AG09309 (cell line): ENCODE results near the gene MARK3.
"Not testable (repeated sequence)": the region's sequence is repeated elsewhere in the genome, so short reads cannot be mapped to it uniquely, and the experiment has no call there.

ENCODE experiments used
- DNase-seq: peaks from one replicate; pipeline ENCODE4 v3.0.0-alpha.2; 2010; ENCODE audit warnings: low read depth
- H3K4me3 ChIP-seq: 2 replicates; pipeline ENCODE4 v1.5.1; 2011; ENCODE audit warnings: mild to moderate bottlenecking, low read depth, low read length, moderate library complexity; ENCODE audit not compliant: control insufficient read depth
- TF ChIP-seq, protein P1 (sequence below): IDR thresholded peaks from 2 replicates; pipeline ENCODE4 v1.5.1; 2011; ENCODE audit warnings: mild to moderate bottlenecking, low read depth, low read length, inconsistent platforms; ENCODE audit not compliant: insufficient read depth, control insufficient read depth; ENCODE audit errors: missing control alignments

The MARK3 gene

DNA sequence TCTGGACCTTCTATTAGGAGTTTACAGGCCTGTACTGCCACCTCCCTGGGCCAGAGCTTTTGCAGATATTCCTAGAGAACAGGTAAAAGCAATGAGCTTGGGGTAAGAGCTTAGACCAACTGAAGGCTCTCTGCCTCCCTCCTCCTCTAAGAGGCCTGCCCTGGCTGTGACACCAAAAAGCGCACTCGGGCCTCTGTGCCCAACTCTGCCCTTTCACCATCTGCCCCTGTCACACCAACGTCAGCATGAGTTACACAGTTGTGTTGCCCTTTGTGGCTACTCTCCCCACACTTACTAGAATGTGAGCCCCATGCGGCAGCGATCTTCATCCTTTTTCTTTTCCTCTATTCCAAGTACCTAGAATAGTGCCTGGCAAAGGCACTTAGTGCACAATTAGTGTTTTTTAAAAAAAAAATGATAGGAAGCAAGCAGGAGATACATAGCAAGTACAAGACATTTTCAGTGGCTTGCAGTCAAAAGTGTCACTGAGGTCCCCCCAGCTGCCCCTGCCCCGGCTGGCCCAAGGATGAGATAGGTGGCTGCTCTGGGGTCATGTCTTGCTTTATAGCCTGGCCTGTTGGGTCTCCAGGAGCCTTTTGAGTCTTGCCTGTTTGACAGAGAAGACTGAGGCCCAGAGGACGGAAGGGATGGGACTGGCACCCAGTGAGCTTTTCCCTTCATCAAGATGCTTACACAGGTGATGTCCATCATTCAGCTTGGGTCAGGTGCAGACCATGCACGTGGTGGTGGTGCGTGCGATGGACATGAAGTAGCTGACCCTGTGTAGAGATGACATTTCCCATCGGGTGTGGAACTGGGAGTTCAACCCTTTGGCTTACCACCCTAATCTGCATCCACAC lies 124.9 kb downstream of the MARK3 start:
- DNase-seq, result no peak
- H3K4me3 ChIP-seq, result no peak overlapping the region
- TF ChIP-seq, protein P1, sequence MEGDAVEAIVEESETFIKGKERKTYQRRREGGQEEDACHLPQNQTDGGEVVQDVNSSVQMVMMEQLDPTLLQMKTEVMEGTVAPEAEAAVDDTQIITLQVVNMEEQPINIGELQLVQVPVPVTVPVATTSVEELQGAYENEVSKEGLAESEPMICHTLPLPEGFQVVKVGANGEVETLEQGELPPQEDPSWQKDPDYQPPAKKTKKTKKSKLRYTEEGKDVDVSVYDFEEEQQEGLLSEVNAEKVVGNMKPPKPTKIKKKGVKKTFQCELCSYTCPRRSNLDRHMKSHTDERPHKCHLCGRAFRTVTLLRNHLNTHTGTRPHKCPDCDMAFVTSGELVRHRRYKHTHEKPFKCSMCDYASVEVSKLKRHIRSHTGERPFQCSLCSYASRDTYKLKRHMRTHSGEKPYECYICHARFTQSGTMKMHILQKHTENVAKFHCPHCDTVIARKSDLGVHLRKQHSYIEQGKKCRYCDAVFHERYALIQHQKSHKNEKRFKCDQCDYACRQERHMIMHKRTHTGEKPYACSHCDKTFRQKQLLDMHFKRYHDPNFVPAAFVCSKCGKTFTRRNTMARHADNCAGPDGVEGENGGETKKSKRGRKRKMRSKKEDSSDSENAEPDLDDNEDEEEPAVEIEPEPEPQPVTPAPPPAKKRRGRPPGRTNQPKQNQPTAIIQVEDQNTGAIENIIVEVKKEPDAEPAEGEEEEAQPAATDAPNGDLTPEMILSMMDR, result no peak

DNA sequence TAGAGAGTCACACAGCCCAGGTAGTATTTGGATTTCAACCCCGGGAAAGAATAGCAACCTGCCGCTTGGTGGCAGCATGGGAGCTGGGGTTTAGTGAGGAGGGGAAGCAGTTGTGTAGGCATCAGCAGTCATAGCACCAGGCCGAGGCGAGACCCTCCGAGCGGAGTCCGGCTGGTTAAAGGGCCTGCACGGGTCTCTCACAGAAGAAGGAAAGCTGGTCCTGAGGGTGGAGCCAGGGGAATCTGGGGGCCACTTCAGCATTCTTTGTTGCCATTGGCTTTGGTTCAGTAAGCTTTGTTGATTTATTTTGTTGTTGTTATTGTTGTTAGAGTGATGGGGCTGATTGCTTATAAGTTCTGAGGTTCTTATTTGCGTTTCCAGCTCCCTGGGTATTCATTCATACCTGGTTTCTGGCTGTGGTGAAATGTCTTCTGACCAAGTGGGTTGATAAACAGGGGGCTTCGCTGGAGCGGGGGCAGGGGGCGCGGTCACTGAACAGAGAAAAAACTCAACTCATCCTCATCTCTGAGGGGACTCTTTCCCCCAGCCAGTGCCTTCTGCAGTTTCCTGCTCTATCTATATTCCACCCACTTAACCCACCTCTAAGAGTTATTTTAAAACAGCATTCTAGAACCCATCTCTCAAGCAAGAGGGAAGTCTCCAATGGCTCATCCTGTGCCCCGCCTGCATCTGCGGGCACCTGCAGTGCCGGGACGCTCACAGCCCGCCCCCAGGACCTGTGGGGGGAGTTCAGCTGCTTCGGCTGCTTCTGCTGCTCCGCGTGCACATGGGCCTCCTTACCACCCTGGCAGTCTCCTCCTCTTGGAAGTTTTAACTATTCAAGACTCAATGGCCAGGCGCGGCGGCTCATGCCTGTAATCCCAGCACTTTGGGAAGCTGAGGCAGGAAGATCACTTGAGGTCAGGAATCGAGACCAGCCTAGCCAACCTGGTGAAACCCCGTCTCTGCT lies 125.8 kb downstream of the MARK3 start:
- TF ChIP-seq, protein P1, result no peak
- no peak for DNase-seq
- H3K4me3 ChIP-seq, result no peak overlapping the region

GRCh38 chr14:103512180-103512579 lies 127.0 kb downstream of the MARK3 start:
- DNase-seq, H3K4me3 ChIP-seq: not testable (repeated sequence)

GRCh38 chr14:103512701-103513611 lies 127.7 kb downstream of the MARK3 start:
- TF ChIP-seq, protein P1, result no peak
- peak; percentile 60 for DNase-seq
- H3K4me3 ChIP-seq, result no peak overlapping the region

DNA sequence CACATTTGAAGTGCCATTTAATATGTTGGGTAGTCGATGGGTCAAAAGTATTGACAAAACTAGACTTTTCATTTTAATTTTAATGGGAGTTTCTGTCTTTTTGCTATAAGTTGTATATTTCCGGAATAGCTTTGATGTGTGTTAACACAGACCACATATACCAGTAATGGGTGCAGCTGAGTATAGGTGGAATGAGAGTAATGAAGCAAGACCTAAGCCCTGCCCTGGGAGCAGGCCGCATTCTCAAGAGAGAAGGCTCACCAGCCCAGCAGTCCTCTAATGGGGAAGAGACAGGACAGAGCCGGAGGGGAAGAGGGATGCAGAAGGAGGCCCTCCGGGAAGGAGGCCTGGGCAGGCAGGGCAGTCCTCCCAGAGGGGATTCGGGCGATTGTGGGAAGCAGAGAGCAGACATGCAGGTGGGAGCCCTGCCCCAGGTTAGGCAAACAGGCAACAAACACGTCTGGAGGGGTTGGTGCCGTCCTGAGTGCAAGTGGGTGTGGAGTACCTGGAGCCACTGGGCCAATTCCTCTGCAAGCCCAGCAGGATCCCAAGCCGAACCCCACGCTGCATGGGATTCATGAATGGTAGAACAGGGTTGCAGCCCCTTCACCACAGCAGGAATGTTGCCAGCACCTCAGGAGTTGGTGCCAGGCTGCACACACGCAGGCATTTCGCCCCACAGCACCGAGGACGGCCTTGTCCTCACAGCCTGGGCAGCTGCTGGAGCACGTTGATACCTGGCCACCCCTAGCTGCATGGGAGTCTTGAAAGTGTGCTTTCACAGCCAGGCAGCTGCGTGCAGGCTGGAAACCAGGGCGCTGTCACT lies 129.6 kb downstream of the MARK3 start:
- TF ChIP-seq, protein P1, result no peak
- no peak overlapping the region for H3K4me3 ChIP-seq
- no peak for DNase-seq

GRCh38 chr14:103516426-103517173 lies 131.4 kb downstream of the MARK3 start:
- H3K4me3 ChIP-seq, result no peak overlapping the region
- TF ChIP-seq, protein P1, result no peak
- DNase-seq, result no peak
